Endometrial microvascular endothelial cells (primary cell): ENCODE results near the gene CLSTN2. TPM values are rescaled to one million over a fixed set of nuclear protein-coding genes. Genes with fewer than 3 reads are reported as not detected.

Experiments used
- in situ Hi-C: cut with HindIII; loops from 2 replicates; pipeline ENCODE4 v1.10.0; 2017; ENCODE audit warnings: low sequenced_read_pairs, low pct_unique_long_range_greater_than_20kb; ENCODE audit errors: inconsistent ontology term
- total RNA-seq: library from RNA; depleted of rRNA; stranded (reverse); fragments of >200 nt; gene quantifications from one replicate; pipeline ENCODE4 v1.2.3, GENCODE V29; 2015; ENCODE audit errors: inconsistent ontology term

CLSTN2 gene
- total RNA-seq, 1 donor from 2014 or later: not detected

- in situ Hi-C loops: no loop called here
Measured at GRCh38 chr3:140510303-140510861, 575.4 kb downstream of the CLSTN2 start.

- in situ Hi-C loops: no loop called here
Measured at GRCh38 chr3:140521751-140522445, 586.9 kb downstream of the CLSTN2 start.

- in situ Hi-C loops: no loop called here
Measured at GRCh38 chr3:140522653-140523380, 587.8 kb downstream of the CLSTN2 start.

GRCh38 chr3:140523600-140523999, 588.6 kb downstream of the CLSTN2 start:
- in situ Hi-C loops: no loop called here

GRCh38 chr3:140527156-140527555, 592.2 kb downstream of the CLSTN2 start:
- in situ Hi-C loops: no loop called here

GRCh38 chr3:140529096-140529495, 594.1 kb downstream of the CLSTN2 start:
- in situ Hi-C loops: no loop called here

GRCh38 chr3:140529558-140529957, 594.6 kb downstream of the CLSTN2 start:
- in situ Hi-C loops: no loop called here

- in situ Hi-C loops: no loop called here
Measured at GRCh38 chr3:140530131-140530530, 595.1 kb downstream of the CLSTN2 start.

- in situ Hi-C loops: no loop called here
Measured at GRCh38 chr3:140530603-140531002, 595.6 kb downstream of the CLSTN2 start.

- in situ Hi-C loops: no loop called here
Measured at GRCh38 chr3:140532793-140533330, 597.9 kb downstream of the CLSTN2 start.

GRCh38 chr3:140536926-140537726, 602.1 kb downstream of the CLSTN2 start:
- in situ Hi-C loops: no loop called here

GRCh38 chr3:140537727-140538082, 602.7 kb downstream of the CLSTN2 start:
- in situ Hi-C loops: no loop called here

- in situ Hi-C loops: no loop called here
Measured at GRCh38 chr3:140540262-140540661, 605.3 kb downstream of the CLSTN2 start.

GRCh38 chr3:140541975-140542653, 607.1 kb downstream of the CLSTN2 start:
- in situ Hi-C loops: no loop called here

GRCh38 chr3:140545197-140545596, 610.2 kb downstream of the CLSTN2 start:
- in situ Hi-C loops: no loop called here

GRCh38 chr3:140545756-140546155, 610.8 kb downstream of the CLSTN2 start:
- in situ Hi-C loops: no loop called here

GRCh38 chr3:140546649-140547048, 611.7 kb downstream of the CLSTN2 start:
- in situ Hi-C loops: no loop called here

- in situ Hi-C loops: no loop called here
Measured at GRCh38 chr3:140552403-140552802, 617.4 kb downstream of the CLSTN2 start.

- in situ Hi-C loops: no loop called here
Measured at GRCh38 chr3:140552898-140553297, 617.9 kb downstream of the CLSTN2 start.
